HG02938 (cell line): ENCODE data around the gene MXD1.
"Not testable (repeated sequence)": the region's sequence is repeated elsewhere in the genome, so short reads cannot be mapped to it uniquely, and the experiment has no call there.

Source experiments
- ATAC-seq: cut with Tn5 transposase; IDR thresholded peaks from one replicate; pipeline ENCODE4 v1.9.1; 2021; ENCODE audit warnings: mild to moderate bottlenecking, moderate library complexity; ENCODE audit not compliant: unreplicated experiment

The MXD1 gene, protein sequence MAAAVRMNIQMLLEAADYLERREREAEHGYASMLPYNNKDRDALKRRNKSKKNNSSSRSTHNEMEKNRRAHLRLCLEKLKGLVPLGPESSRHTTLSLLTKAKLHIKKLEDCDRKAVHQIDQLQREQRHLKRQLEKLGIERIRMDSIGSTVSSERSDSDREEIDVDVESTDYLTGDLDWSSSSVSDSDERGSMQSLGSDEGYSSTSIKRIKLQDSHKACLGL

DNA sequence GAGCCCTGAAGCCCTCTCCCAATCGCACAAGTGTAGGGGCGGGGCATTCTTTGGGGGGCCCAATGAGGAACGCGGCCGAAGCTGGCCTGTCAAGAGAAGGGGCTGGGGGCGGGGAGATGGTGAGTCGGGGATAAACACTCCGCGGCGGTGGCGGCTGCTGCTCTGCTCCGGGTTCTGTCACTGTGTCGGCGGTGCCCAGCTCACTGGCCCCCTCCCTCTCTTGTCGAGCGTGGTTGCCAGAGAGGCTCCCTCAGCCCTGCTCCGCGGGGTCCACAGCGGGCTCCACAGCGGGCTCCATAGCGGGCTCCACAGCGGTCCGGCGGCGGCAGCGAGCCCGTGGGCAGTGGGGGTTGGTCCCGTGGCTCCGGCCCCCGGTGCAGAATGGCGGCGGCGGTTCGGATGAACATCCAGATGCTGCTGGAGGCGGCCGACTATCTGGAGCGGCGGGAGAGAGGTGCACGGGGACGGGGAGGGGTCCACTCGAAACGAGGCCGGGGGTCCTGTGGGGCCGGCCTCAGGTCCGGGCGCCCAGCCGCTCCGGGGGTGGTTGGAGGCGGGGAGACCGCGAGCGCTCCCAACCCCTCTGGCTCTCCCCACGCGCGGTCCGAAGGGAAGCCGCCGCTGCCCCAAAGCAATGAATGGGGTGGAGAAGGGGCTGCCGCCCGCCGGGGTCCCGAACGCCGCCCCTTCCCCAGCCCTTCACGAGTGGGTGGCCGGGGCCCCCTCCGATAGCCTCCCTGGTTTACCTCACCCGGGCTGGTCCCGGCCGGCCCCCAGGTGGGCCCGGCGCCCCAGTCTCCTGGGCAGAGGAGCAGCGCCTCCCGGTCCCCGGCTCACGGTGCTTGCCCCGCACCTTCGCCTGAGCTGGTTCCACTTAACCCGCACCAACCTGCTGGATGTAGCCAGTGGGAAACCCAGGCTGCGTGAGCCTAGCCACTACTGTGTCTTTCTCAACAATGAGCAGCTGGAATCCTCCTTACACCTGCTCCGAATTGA is at the start of gene MXD1:
TSS of gene MXD1 (plus strand) at position 160 of the 996 bp plus-strand sequence. CDS start at position 382, 222 bp downstream.
- no peak for ATAC-seq

DNA sequence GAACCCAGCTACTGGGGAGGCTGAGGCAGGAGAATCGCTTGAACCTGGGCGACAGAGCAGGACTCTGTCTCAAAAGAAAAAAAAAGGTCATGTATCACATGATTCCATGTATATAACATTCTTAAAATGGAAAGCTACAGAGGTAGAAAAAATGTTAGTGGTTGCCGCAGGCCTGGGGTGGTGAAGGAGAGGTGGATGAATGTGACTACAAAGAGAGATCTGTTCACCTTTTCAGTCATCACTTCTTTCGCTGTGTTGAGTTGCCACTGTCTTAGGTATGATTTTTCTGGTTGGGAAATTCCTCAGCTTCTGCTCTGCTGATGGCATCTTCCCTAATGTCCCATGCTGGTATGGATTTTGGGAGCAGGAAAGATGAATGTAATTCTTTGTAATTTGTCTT is 26.5 kb upstream of the MXD1 start:
- ATAC-seq, result no peak

DNA sequence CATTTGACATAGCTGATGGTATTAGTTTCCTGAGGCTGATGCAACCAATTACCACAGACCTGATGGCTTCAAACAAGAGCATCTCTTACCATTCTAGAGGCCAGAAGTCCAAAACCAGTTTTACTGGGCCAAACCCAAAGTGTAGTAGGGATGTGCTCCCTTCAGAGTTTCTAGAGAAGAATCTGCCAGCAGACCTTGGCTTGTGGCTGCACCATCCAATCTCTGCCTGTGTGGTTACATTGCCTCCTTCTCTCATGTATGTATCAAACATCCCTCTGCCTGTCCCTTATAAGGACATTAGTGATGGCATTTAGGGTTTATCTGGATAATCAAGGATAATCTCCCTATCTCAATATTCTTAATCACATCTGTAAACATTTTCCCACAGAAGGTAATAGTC is 25.6 kb upstream of the MXD1 start:
- no peak for ATAC-seq

DNA sequence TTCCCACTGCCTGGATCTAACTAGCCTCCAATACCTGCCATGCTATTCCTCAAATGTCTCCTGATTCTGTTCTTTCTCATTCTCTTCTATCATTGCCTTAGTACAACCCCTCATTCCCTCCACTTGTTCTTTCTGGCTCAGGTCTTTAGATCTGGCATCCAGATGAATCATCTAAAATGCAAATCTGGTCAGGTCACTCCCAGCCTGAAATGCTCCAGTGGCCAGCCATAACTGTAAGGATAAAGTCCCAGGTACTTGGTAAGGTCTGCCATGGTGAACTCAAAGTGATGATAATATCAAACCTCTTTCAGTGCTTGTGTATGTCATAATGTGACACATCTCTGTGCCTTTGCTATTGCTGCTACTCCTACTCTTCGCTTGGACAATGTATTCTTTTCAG is 24.0 kb upstream of the MXD1 start:
- no peak for ATAC-seq

DNA sequence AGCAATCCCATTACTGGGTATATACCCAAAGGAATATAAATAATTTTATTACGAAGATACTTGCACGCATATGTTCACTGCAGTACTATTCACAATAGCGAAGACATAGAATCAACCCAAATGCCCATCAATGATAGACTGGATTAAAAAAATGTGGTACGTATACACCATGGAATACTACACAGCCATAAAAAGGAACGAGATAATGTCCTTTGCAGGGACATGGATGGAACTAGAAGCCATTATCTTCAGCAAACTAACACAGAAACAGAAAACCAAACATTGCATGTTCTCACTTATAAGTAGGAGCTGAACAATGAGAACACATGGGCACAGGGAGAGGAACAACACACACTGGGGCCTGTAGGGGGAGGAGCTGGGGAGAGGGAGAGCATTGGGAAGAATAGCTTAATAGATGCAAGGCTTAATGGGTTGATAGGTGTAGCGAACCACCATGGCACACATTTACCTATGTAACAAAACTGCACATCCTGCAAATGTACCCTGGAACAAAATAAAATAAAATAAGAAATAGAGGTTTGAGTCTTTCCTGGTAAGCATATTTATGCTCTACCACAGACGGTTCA is 22.0 kb upstream of the MXD1 start:
- ATAC-seq, result not testable (repeated sequence)

DNA sequence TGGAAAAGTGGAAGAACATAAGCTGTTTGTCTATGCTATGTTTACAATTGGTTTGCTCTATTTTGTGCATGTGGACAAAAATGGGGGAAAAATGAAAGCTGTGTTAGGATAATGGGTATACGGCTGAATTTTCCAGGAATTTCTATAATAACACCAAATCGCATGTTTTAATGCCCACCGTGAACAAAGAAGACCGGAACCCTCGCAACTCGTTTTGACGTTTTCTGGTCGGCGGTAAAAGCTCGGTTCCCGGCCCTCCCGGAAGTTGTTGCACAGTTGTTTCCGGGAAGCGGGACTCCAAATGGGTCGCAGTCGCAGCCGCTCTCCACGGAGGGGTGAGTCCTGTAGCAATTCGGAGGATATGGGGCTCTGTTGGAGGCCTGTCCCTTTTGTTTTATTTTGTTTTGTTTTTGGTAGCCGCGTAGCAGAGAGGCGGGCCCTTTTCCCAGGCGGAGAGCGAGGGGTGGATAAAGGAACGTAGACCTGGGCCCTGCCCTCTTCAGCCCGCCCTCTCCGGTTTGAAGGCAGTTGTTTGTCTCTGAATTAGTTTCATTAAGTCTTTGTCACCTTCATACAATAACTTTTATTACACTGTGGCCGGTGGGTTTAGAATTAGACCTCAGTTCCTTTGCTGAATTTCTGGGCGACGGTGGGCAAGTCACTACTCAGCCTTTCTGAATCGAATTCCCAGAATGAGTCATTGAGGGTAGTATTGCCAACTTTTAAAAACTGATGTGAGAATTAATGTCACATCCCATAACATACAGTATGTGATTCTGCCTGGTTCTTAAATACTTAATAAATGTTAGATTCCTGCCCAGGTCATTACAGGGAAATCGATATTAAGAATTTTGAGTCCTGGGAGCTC is 21.0 kb upstream of the MXD1 start, which contains the start of gene SNRNP27:
TSS of gene SNRNP27 (plus strand) at position 273 of the 868 bp plus-strand sequence. CDS start at position 302, 29 bp downstream.
- ATAC-seq, result peak; percentile 69

DNA sequence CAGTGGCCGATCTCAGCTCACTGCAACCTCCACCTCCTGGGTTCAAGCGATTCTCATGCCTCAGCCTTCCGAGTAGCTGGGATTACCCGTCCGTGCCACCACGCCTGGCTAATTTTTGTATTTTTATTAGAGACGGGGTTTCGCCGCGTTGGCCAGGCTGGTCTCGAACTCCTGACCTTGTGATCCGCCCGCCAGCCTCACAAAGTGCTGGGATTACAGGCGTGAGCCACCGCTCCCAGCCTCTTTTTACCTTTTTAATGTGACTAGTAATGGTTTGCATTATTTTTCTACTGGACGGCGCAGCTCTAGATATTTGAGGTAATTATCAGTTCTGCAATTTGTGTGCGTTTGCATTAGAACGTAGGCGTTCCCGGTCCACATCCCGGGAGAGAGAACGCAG is 20.2 kb upstream of the MXD1 start:
- not testable (repeated sequence) for ATAC-seq

DNA sequence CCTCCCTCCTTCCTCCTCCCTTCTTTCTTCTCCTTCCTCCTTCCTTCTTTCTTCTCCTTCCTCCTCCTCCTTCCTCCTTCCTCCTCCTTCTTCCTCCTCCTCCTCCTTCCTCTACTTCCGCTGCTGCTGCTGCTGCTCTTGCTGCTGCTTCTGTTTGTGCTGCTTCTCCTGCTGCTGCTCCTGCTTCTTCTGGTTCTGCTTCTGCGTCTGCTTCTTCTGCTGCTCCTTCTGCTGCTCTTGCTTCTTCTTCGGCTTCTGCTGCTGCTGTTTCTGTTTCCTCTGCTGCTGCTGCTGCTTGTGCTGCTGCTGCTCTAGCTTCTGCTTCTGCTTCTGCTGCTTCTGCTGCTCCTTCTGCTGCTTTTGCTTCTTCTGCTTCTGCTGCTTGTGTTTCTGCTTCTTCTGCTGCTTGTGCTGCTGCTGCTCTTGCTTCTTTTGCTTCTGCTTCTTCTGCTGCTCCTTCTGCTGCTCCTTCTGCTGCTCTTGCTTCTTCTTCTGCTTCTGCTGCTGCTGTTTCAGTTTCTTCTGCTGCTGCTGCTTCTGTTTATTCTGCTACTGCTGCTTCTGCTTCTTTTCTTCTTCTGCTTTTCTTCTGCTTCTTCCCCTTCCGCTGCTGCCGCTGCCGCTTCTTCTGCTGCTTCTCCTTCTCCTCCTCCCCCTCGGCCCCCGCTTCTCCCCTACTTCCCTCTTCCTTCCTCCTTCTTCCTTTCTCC is 12.5 kb upstream of the MXD1 start:
- ATAC-seq, result no peak

DNA sequence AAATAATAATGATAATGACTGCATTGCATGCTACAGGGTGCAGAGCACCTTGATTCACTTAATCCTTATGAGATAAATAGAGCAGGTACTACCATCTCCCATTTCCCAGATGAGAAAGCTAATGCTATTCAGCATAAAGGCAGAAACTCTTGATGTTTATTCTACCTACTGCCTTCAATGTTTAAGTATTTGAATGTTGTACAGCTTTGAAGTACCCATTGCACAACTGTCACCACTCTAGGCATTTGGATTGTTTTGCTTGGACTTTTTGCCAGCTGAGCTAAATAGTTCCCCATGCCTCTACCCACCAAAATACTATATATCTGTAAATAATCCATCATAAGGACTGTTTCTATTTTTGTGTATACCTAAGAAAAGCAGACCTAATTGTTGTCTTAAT is 7.7 kb upstream of the MXD1 start:
- no peak for ATAC-seq

DNA sequence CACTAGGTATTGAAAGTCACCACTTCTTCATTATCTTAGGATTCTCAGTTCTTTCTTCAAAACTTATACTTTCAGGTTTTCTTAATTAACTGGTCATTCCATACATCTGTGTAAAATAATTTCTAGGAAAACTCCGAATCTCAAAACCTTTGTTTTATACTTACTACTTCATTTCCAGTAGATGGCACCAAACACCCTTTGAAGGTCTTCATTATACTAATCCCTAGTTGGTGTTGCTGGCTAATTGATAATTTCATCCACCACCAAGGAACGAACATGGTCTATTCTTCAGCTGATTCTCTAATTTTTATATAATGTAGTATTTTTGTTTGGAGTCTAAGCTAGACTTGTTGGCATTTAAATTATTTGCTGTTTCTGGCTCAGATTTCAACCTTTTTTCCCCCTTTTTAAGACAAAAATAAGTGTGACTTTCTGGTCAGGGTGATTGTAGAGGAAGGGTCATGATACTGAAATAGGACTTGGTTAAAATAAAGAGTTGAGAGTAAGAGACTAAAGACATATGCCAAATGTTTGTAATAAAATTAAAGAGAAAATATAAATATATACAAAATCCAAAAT is 2.8 kb upstream of the MXD1 start:
- no peak for ATAC-seq

DNA sequence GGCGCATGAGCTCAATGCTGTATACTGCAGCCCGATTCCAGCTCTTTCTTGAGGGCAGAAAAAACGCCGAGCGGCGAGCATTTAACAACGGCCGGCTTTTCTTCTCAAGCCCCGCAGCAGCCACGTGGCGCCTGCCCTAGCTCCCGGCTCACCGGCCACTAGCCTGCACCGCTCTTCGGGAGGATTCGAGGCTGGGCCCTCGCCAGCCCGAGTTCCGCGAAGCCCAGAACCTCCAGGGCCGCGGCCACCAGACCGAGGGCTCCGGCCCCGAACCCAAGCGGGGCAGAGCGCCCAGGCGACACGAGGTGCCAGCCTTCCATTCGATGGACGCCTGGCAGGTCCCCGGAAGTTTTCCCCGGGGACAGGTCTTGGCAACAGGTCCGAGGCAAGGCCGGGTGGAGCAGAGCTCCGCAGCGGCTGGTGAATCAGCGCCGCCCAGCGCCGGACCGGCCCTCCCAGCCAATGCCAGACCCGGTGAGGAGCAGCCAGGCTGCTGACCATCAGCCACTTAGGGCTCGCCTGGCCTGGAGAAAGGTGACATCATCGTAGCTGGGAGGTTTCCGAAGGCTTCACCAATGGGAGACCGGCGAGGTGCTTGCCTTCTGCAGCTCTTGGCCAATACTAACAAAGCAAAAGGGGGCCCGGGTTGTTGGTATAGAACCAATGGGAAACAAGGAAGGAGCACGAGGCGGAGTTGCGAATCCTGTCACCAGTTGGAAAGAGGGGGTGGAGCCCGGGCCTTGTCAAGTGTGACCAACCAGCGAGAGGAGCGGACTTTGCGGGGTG is 552 bp upstream of the MXD1 start:
- ATAC-seq, result peak; percentile 90

DNA sequence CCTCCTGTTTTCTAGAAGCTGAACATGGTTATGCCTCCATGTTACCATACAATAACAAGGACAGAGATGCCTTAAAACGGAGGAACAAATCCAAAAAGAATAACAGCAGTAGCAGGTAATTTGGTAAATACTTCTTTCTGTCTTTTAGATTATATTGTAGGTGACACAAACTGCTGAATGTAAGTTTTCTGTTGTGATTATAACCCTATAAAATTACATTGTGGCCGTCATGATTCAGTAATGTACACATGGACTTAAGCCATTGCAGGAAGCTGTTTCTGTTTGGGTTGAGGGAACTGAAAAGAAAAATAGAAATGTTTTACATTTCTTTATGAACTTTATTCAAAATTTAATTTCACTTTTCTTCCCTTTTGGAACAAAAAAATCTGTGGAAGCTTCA is 1.2 kb downstream of the MXD1 start:
- no peak for ATAC-seq

DNA sequence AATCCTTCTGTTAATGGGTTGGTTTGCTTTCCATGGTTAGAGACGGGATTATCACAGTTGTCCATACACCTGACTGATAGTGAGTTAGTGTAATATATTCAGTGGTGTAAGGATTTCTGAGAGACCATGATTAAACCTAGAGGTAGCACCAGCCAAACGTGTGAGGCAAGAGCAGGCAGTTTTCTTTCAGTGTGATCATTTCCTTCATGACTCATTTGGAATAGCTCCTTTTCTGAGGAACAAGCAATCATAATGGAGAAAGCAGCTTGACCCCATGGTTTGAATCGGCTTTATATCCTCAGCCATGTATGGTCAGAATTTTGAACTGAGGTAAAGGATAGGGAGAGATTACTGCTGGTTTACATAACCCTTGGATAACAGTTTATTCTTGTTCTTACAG is 2.9 kb downstream of the MXD1 start:
- ATAC-seq, result no peak

DNA sequence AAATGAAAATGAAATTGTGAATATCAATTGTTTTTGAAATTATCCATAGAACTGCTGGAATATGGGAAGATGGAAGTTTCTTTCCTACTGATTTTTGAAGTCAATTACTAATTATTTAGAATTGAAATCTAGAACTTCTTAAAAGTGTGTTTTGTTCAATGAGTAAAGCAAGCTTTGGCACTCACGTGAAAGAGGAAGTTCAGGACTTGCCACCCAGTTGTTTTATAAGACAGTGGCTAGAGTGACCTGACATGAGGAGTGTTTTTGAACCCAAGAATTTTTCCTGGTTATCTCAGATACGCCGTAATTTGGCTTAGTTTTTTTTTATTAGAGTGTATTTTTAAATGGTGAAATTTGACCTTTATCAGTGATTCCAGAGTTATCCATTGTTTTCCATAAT is 3.5 kb downstream of the MXD1 start:
- ATAC-seq, result no peak

DNA sequence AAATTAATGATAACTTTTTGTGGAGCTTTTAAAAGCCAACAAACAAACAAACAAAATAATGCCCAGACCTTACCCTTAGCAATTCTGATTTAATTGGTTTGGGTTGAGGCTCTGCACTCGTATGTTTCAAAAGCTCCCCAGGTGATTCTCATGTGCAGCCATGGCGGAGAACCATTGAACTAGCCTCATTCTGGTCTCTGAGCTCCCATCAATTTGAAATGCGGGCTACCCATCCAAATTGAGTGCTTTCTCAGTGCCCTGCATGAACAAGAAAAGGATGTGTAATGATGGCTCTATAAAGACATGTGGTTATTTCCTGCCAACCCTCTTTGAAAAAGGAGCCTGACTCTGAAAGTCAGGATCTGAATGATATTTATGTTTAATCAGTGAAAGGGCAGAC is 8.2 kb downstream of the MXD1 start:
- ATAC-seq, result no peak

DNA sequence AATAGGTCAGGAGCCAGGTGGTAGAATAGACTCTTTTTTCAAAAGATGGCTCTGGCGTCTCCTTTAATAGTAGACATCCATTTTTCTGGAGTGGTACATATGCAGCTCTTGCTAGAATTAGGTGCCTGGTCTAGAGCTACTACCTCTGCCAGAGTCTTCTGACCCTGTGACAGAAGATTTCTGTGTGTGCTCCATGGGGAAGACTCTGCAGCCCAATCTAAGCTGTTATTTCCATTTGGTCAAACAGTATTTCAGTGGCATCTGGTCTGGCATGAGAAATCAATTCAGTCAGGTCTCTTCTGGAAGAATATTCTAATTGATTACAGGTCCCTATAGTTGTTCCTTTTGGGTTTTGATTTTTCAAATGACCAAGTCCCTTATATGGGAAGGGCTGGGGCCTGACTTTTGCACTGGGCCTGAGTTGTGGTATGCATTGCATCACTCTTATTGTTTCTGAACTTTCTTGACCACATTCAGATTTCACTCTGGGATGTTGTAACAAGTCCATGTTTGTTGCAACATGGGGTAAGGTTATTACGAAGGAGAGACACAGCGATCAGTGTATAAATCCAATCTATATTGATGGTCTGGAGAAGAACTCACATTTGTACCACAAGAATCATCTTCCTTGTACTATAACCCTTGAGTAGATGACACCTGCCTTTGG is 12.1 kb downstream of the MXD1 start:
- ATAC-seq, result no peak

DNA sequence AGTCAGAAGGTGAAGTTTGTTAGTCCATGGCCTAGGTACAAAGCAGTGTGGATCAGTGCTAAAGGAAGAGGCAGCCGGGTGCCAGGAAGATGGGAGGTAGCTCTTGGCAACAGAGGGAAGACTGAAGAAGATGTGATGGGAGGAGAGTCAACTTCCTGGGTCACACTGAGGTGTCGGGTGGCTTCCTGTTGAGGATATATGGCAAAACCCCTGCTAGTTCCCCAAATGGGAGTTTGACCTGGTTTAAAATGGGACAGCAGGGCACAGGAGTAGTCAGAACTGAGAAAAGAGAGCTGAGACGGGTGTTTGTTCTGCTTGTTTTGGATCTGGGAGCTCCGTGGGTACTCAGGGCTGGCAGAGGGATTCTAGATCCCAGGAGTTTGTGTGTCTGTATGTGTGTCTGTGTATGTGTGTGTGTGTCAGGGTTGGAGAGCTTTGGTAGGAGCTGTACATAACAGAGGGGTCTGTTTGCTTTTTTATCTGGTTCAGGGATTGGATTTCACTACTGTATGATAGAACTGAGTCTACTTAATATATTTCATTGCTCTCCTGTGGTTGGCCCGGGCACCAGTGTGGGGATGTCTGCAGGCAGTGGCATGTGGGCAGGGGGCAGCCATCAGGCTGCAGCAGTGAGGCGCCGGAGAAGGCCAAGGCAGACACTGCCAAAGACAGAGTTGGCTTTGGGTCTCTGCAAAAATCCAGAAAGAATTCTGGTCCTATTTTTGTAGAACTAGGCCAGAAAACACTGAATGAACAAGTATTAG is 17.1 kb downstream of the MXD1 start:
- no peak for ATAC-seq

DNA sequence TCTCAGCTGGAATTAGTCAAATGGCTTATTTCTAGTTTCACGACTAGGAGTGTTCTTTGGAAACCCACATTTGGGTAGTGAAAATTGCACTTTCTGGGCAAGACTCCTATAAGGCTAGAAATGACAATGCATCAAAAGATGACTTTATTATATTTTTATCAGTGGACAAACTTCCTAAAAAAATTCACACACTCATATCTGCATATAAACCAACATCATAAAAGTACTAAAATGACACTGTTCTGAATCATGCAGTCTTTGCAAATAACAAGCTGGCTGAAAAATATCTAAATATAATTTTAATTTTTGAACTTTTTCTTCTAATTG is 17.6 kb downstream of the MXD1 start:
- ATAC-seq, result no peak
